Smooth muscle cell of the brain vasculature (primary cell): ENCODE data around the gene S1PR5.
"Not testable (repeated sequence)": the region's sequence is repeated elsewhere in the genome, so short reads cannot be mapped to it uniquely, and the experiment has no call there.

Source experiments
- DNase-seq: peaks from one replicate; pipeline ENCODE4 v3.0.0-alpha.2; 2012; ENCODE audit warnings: low read depth, low spot score

The S1PR5 gene

GRCh38 chr19:10544242-10544752, 27.1 kb upstream of the S1PR5 start:
- DNase-seq, result no peak

DNA sequence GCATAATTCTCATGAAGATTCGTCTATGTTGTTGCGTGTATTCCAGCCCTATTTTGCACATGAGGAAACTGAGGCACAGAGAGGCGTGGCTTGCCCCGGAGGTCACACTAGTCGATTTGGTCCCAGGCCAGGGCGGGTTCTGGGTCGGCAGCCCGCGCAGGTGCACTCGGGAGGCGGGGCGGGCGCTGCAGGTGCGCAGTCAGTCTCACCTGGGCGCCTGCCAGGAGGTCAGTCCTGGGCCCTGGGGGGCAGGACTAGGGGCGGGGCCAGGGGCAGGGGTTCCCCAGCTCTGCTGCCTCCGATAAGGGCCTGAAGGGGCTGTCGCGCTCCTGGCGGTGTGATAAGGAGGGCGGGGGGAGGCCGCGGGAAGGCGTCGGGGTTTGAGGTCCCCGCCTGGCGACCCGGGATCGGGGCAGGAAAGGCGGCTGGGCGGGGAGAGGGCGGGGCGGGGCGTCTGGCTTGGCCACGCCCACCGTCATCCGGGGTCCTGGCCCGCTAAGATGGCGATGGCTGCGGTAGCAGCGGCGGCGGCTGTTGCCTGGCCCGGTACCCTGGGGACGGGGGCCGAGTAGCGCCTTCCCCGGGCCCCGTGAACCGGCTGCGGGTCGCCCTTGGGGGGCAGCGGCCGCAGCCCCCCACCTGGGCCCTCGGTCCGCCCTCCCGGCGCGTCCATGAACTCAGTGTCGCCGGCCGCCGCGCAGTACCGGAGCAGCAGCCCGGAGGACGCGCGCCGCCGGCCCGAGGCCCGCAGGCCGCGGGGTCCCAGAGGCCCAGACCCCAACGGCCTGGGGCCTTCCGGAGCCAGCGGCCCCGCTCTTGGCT, 26.4 kb upstream of the S1PR5 start, which contains the start of gene ATG4D:
TSS of gene ATG4D (plus strand) at position 485 of the 822 bp plus-strand sequence. CDS start at position 672, 187 bp downstream.
- no peak for DNase-seq

DNA sequence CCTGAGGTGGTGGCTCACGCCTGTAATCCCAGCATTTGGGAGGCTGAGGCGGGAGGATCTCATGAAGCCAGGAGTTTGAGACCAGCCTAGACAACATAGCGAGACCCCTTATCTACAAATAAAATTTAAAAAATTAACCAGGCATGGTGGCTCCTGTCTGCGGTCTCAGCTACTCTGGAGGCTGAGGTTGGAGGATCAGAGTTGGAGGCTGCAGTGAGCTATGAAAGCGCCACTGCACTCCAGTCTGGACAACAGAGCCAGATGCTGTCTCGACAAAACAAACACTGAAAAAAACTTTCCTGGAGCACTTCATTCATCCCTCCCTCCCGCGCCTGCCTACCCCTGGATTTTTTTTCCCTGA, 25.8 kb upstream of the S1PR5 start:
- DNase-seq, result no peak

GRCh38 chr19:10539016-10539415, 21.8 kb upstream of the S1PR5 start:
- DNase-seq, result not testable (repeated sequence)

DNA sequence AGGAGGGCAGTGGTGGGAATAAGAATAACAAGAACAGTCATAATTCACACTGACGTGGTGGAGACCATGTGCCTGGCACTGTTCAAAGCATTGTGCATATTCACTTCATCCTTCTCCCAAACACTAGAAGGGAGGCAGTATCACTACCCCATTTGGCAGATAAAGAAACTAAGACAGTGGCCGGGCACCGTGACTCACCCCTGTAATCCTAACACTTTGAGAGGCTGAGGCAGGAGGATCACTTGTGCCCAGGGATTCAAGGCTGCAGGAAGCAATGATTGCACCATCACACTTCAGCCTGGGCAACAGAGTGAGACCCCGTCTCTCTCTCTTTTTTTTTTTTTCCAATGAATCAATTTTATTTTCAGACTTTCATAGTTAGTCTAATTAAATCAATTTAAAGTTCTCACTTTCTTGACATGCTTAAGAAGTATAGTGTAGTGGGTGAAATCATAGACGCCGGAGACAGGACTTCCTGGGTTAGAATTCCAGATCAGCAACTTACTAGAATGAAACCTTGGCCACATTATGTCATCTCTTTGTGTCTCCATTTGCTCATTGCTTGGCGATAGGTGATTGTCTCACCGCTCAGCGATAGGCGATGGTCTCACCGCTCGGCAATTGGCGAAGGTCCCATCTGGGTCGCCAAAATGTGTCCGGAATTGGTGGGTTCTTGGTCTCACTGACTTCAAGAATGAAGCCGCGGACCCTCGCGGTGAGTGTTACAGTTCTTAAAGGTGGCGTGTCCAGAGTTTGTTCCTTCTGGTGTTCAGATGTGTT, 21.1 kb upstream of the S1PR5 start:
- no peak for DNase-seq

DNA sequence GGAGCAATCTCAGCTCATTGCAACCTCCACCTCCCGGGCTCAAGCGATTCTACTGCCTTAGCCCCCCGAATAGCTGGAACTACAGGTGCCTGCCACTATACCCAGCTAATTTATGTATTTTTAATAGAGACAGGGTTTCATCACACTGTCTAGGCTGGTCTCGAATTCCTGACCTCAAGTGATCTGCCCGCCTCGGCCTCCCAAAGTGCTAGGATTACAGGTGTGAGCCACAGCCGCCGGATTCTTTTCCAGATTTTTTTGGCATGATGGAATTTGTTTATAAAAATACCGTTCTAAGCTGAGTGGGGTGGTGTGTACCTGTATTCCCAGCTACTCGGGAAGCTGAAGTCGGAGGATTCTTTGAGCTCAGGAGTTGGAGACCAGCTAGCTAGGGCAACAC, 20.4 kb upstream of the S1PR5 start:
- DNase-seq, result no peak

DNA sequence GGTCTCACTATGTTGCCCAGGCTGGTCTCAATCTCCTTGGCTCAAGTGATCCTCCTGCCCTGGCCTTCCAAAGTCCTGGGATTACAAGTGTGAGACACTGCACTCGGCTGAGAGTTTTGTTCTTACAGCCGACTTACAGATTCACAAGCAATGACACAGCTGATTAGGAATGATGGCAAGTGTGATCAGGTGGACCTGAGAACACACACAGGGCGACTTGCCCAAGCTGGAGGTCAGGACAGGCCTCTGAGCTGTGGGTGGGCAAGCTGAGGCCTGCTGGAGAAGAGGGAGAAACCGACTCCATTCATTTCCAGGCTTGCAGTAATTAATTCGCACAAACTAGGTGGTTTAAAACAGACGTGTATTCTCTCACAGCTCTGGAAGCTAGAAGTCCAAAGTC, 18.4 kb upstream of the S1PR5 start:
- no peak for DNase-seq

DNA sequence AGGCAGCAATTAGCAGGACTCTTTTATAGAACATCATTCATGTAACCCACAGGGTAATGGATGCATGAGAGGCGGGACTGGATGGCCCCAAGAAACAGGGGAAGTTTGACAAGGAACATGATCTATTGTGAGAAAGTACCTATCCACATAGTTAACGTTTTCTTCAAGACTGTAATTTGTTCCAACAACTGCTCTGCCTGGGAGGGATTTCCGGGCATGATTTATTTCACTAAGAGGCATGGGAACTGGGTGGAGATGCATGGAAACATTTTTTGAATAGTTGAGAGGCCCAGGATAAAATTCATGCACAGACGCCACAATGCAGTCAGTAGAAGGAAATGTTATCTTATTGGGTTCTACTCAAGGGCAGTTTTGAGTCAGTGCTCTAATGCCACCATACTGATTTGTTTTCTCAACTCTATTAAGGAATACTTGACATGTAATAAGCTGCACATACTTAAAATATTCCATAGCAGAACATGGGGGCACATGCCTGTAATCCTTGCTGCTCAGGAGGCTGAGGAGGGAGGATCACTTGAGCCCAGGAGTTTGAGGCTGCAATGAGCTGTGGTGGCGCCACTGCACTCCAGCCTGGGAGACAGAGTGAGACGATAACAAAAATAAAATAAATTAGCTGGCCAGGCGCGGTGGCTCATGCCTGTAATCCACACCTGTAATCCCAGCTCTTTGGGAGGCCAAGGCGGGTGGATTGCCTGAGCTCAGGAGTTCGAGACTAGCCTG, 16.6 kb upstream of the S1PR5 start:
- no peak for DNase-seq

- no peak for DNase-seq
Observed at GRCh38 chr19:10532457-10532856, 15.2 kb upstream of the S1PR5 start.

DNA sequence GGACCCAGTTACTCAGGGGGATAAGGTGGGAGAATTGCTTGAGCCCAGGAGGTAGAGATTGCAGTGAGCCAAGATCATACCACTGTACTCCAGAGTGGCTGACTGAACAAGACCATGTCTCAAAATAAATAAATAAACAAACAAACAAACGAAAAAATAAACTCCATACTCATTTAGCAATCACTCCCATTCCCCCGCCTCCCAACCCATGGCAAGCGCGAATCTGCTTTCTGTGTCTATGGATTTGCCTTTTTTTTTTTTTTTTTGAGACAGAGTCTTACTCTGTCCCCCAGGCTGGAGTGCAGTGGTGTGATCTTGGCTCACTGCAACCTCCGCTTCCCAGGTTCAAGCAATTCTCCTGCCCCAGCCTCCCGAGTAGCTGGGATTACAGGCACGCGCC, 9.6 kb upstream of the S1PR5 start:
- not testable (repeated sequence) for DNase-seq

DNA sequence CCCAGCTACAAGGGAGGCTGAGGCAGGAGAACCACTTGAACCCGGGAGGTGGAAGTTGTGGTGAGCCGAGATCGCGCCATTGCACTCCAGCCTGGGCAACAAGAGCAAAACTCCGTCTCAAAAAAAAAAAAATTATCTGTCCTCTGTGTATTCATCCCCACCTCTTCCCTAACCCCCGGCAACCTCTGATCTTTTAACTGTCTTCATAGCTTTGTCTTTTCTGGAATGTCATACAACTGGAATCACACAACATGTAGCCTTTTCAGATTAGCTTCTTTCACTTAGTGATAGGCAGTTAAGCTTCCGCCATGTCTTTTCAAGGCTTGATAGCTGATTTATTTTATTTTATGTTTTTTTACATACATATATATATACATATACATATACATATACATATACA, 8.4 kb upstream of the S1PR5 start:
- DNase-seq, result no peak

DNA sequence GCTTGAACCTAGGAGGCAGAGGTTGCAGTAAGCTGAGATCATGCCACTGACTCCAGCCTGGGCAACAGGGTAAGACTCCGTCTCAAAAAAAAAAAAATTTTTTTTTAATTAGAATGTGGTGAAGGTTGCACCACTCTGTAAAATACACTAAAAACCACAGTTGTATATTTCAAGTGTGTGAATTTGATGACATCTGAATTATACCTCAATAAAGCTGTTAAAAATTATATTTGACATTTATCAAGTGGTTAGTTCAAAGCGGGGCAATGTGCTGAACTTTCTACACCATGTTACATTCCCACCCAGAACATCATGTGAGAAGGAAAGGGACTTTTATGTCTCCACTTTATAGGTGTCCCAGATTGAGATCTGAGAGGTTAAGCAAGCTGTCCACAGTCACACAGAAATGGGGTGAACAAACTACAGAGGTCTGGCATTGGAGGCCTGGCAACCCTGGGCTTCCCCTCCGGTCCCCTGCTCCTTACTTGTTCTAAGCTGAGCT, 5.9 kb upstream of the S1PR5 start:
- DNase-seq, result no peak

DNA sequence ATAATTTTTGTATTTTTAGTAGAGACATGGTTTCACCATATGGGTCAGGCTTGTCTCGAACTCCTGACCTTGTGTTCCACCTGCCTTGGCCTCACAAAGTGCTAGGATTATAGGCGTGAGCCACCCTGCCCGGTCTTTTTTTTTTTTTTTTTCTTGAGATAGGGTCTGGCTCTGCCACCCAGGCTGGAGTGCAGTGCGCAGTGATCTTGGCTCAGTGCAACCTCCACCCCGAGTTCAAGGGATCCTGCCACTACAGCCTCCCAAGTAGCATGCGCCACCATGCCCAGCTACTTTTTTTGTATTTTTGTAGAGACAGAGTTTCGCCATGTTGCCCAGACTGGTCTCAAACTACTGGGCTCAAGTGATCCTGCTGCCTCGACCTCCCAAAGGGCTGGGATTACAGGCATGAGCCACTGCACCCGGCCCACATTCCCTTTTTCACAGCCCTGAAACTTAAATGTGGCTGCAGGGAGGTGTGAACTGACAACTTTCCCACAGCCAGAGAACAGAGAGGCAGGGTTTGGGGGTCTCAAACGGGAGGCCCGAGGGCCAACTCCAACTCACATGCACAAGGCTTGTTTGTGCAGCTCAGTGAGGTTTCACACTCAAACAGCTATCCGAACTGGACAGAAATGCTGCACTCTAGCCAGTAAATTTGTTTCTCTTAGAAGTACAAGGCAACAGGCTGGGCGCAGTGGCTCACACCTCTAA, 4.4 kb upstream of the S1PR5 start:
- no peak for DNase-seq

GRCh38 chr19:10520652-10521318, 3.5 kb upstream of the S1PR5 start:
- DNase-seq, result no peak

DNA sequence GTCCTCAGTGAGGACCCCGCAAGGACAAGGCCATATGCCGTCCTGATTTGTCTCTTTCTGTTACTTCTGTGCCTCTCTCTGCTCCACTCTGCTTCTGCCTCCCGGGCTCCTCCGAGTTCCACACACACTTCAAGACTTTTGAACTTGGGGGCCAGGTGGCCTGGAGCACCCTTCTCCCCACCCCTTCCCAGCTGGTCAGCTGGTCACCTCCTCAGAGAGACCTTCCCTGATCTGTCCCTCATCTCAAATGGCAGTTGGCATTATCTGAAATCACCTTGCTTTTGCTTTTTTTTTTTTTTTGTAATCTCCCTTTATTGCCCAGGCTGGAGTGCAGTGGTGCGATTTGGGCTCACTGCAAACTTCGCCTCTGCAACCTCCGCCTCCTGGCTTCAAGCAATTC, 2.2 kb upstream of the S1PR5 start:
- DNase-seq, result no peak

DNA sequence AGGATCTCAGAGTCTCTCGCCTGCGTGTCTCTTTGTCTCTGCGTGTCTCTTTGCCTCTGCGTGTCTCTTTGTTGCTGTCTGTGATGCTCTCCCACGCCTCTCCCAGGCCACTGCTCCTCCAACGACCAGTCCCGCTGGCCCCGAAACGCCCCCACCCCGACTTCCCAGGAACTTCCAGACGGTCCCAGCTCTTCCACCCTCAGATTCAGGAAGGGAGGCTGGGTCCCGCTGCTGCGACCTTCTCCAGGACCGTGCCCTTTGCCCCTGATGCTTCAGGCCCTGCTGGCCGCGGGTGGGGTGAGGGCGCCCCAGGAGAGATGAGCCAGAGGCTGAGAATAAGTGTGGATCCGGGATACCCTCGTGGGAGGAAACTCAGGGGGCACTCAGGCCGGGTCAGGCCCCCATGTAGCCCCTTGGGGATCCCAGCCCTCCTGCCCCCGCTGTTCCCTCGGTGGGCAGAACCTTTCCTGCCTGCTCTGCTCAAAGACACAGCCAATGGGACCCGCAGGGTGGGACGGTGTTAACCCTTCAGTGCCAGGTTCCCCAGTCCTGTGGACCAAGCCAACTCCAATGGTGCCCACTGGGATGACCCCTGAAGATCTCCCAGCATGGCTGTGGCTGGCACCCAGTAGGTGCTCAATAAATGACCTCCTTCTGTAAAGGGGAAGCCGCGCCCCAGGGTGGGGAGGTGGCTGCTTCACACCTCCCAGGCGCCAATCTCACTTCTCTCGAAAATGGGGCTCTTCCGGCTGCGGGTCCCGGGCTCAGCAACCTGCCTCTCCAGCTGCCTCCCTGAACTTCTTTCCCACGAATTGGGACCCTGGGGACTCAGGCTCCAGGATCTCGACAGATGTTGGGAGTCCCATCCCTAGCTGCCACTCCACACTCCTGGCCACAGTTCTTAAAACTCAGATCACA, 1.5 kb upstream of the S1PR5 start:
- no peak for DNase-seq

DNA sequence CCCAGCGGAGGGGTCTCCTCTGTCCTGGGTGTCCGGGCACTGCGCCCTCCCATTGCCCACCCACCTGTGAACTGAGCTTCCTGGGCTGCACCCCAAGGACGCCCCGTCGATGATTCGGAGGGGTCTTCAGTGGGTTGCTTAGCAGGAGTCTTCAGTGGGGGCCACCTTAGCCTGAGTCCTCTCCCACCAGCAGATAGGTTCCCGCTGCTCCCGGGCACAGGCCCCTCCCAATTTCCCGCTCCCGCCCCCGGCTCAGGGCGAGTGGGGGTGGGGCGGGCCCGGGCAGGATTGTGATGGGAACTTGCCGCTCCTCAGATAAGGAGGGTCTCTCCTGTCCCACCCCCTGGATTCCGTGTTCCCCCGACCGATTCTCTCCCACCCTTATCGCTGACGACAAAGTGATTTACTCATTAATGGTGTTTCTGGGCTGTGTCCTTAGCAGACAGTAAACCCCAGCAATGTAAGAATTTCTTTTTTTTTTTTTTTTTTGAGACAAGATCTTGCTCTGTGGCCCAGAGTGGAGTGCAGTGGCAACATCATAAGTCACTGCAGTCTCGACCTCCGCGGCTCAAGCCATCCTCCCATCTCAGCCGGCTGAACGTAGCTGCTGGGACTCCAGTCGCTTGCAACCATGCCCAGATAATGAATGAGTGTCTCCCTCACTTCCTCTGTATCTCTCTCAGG, 655 bp upstream of the S1PR5 start:
- no peak for DNase-seq

GRCh38 chr19:10516671-10517286, 468 bp downstream of the S1PR5 start:
- DNase-seq, result no peak

- no peak for DNase-seq
Observed at GRCh38 chr19:10516064-10516385, 1.2 kb downstream of the S1PR5 start.
